GM10266 (cell line): ENCODE data around the gene COPB2.

Experiments
- DNase-seq: peaks from one replicate; pipeline ENCODE4 v3.0.0; 2012; ENCODE audit errors: extremely low spot score
- CTCF ChIP-seq: IDR thresholded peaks from 2 replicates; pipeline ENCODE4 v1.5.1; 2012; ENCODE audit warnings: mild to moderate bottlenecking, low read depth; ENCODE audit not compliant: control insufficient read depth, insufficient read depth; ENCODE audit errors: missing control alignments

Gene COPB2

GRCh38 chr3:139327231-139327630, 62.2 kb downstream of the COPB2 start:
- DNase-seq: no peak
- TF ChIP-seq CTCF: no peak

- no peak for TF ChIP-seq CTCF
- no peak for DNase-seq
These were observed 62.7 kb downstream of the COPB2 start for GRCh38 chr3:139326707-139327106.

GRCh38 chr3:139326131-139326530, 63.3 kb downstream of the COPB2 start:
- TF ChIP-seq CTCF: no peak
- DNase-seq: no peak

- no peak for TF ChIP-seq CTCF
- no peak for DNase-seq
These were observed 63.9 kb downstream of the COPB2 start for GRCh38 chr3:139325551-139325950.

- no peak for TF ChIP-seq CTCF
- no peak for DNase-seq
These were observed 65.0 kb downstream of the COPB2 start for GRCh38 chr3:139324456-139324855.

GRCh38 chr3:139323146-139323545, 66.3 kb downstream of the COPB2 start:
- TF ChIP-seq CTCF: no peak
- no peak for DNase-seq

GRCh38 chr3:139322346-139322745, 67.1 kb downstream of the COPB2 start:
- DNase-seq: no peak
- TF ChIP-seq CTCF: no peak
